IMR-90 (cell line): ENCODE data around the gene CTCF.

Experiments used
- CEBPB ChIP-seq: IDR thresholded peaks from 2 replicates; pipeline ENCODE4 v1.6.1; 2012; ENCODE audit warnings: low read depth, low read length, improper control_type of control experiment
- ELK1 ChIP-seq: fragments of 150-350 bp; IDR thresholded peaks from 2 replicates; pipeline ENCODE4 v1.6.1; 2016; ENCODE audit warnings: low read depth, mild to moderate bottlenecking, low read length, moderate library complexity, borderline replicate concordance
- MAFK ChIP-seq: IDR thresholded peaks from 2 replicates; pipeline ENCODE4 v1.6.1; 2012; ENCODE audit warnings: low read depth, low read length, improper control_type of control experiment
- POLR2A ChIP-seq: IDR thresholded peaks from 2 replicates; pipeline ENCODE4 v1.6.1; 2012; ENCODE audit warnings: mild to moderate bottlenecking, low read depth, low read length
- SMC3 ChIP-seq: fragments of 150-350 bp; IDR thresholded peaks from 2 replicates; pipeline ENCODE4 v1.6.1; 2016; ENCODE audit warnings: low read depth, mild to moderate bottlenecking, antibody characterized with exemption, low read length, moderate library complexity
- TF ChIP-seq, protein P1 (sequence below): conservative IDR thresholded peaks from 2 replicates; pipeline ENCODE4 v1.5.1; 2012; ENCODE audit warnings: mild to moderate bottlenecking, low read depth, low read length, improper control_type of control experiment

- TF ChIP-seq POLR2A: no peak
- TF ChIP-seq, protein P1, sequence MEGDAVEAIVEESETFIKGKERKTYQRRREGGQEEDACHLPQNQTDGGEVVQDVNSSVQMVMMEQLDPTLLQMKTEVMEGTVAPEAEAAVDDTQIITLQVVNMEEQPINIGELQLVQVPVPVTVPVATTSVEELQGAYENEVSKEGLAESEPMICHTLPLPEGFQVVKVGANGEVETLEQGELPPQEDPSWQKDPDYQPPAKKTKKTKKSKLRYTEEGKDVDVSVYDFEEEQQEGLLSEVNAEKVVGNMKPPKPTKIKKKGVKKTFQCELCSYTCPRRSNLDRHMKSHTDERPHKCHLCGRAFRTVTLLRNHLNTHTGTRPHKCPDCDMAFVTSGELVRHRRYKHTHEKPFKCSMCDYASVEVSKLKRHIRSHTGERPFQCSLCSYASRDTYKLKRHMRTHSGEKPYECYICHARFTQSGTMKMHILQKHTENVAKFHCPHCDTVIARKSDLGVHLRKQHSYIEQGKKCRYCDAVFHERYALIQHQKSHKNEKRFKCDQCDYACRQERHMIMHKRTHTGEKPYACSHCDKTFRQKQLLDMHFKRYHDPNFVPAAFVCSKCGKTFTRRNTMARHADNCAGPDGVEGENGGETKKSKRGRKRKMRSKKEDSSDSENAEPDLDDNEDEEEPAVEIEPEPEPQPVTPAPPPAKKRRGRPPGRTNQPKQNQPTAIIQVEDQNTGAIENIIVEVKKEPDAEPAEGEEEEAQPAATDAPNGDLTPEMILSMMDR: no peak
- TF ChIP-seq CEBPB: no peak
- TF ChIP-seq ELK1: no peak
- no peak for TF ChIP-seq MAFK
- no peak for TF ChIP-seq SMC3
Measured at GRCh38 chr16:67518676-67519075, 43.6 kb upstream of the CTCF start.
